ENCODE measurements around the gene SMIM22. TPM values are rescaled to one million over a fixed set of nuclear protein-coding genes. Genes with fewer than 3 reads are reported as not detected.

The SMIM22 gene
- total RNA-seq, 4 donors from 2014 or later = 4.6 TPM; not detected in 3

- H3K27me3 ChIP-seq = no peaks in the 10 kb centered on the region
- H3K4me3 ChIP-seq = no peak overlapping the region
- no peak overlapping the region for H3K27ac ChIP-seq
- H3K36me3 ChIP-seq = no peaks in the 10 kb centered on the region
- no peaks in the 10 kb centered on the region for H3K9me3 ChIP-seq
- no peak for DNase-seq
- H3K4me1 ChIP-seq = peaks cover 0 to 11% of the 10 kb centered on the region in 2 donors
- TF ChIP-seq POLR2A (IDR thresholded peaks at IDR 0.05) = no peak
- TF ChIP-seq CTCF (IDR thresholded peaks at IDR 0.05) = no peak
- intact Hi-C loops (cut with DNase I; ENCODE audit: low total_unique reads) = no loop called here
Observed at GRCh38 chr16:4797805-4798252, 2.7 kb downstream of the SMIM22 start.

GRCh38 chr16:4798456-4798855 is 3.3 kb downstream of the SMIM22 start:
- DNase-seq = no peak
- H3K36me3 ChIP-seq = no peaks in the 10 kb centered on the region
- no peak for TF ChIP-seq POLR2A (IDR thresholded peaks at IDR 0.05)
- TF ChIP-seq CTCF (IDR thresholded peaks at IDR 0.05) = no peak
- no peaks in the 10 kb centered on the region for H3K27me3 ChIP-seq
- intact Hi-C loops (cut with DNase I; ENCODE audit: low total_unique reads) = no loop called here
- H3K27ac ChIP-seq = no peak overlapping the region
- peaks cover 0 to 11% of the 10 kb centered on the region in 2 donors for H3K4me1 ChIP-seq
- H3K4me3 ChIP-seq = no peak overlapping the region
- no peaks in the 10 kb centered on the region for H3K9me3 ChIP-seq

GRCh38 chr16:4799171-4799855 is 4.1 kb downstream of the SMIM22 start:
- Histone ChIP-seq H3K4me1 (peaks cover 0 to 11% of the 10 kb centered on the region in 2 donors), H3K36me3 (no peaks in the 10 kb centered on the region), H3K27ac (no peak overlapping the region), H3K9me3 (no peaks in the 10 kb centered on the region), H3K4me3 (no peak overlapping the region), H3K27me3 (no peaks in the 10 kb centered on the region)
- intact Hi-C loops (cut with DNase I; ENCODE audit: low total_unique reads) = no loop called here
- no peak for TF ChIP-seq POLR2A (IDR thresholded peaks at IDR 0.05)
- TF ChIP-seq CTCF (IDR thresholded peaks at IDR 0.05) = no peak
- no peak for DNase-seq

GRCh38 chr16:4800290-4801041 is 5.3 kb downstream of the SMIM22 start:
- Histone ChIP-seq H3K4me3 (no peak overlapping the region), H3K9me3 (no peaks in the 10 kb centered on the region), H3K27me3 (no peaks in the 10 kb centered on the region), H3K27ac (no peak overlapping the region), H3K36me3 (no peaks in the 10 kb centered on the region), H3K4me1 (peaks cover 0 to 11% of the 10 kb centered on the region in 2 donors)
- intact Hi-C loops (cut with DNase I; ENCODE audit: low total_unique reads) = loop anchor here (5.0 kb wide), 1 partner anchor 33 kb away; the partner anchor contains the start of gene ZNF500
- TF ChIP-seq POLR2A (IDR thresholded peaks at IDR 0.05) (no peak), CTCF (IDR thresholded peaks at IDR 0.05) (no peak)
- no peak for DNase-seq
